NCI-H2081 treated with DMSO at 0.1 percent for 48 hours (cell line): Measurements from ENCODE around the gene PCDHGA2.
"Not testable (repeated sequence)": the region's sequence is repeated elsewhere in the genome, so short reads cannot be mapped to it uniquely, and the experiment has no call there.

ENCODE experiments used
- DNase-seq: peaks from one replicate; lab custom pipeline; 2025; lab: John Stamatoyannopoulos, UW

The PCDHGA2 gene

DNA sequence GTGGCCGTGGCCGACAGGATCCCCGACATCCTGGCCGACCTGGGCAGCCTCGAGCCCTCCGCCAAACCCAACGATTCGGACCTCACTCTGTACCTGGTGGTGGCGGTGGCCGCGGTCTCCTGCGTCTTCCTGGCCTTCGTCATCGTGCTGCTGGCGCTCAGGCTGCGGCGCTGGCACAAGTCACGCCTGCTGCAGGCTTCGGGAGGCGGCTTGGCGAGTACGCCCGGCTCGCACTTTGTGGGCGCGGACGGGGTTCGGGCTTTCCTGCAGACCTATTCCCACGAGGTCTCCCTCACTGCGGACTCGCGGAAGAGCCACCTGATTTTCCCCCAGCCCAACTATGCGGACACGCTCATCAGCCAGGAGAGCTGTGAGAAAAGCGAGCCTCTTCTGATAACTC lies 7.5 kb downstream of the PCDHGA2 start:
- not testable (repeated sequence) for DNase-seq

DNA sequence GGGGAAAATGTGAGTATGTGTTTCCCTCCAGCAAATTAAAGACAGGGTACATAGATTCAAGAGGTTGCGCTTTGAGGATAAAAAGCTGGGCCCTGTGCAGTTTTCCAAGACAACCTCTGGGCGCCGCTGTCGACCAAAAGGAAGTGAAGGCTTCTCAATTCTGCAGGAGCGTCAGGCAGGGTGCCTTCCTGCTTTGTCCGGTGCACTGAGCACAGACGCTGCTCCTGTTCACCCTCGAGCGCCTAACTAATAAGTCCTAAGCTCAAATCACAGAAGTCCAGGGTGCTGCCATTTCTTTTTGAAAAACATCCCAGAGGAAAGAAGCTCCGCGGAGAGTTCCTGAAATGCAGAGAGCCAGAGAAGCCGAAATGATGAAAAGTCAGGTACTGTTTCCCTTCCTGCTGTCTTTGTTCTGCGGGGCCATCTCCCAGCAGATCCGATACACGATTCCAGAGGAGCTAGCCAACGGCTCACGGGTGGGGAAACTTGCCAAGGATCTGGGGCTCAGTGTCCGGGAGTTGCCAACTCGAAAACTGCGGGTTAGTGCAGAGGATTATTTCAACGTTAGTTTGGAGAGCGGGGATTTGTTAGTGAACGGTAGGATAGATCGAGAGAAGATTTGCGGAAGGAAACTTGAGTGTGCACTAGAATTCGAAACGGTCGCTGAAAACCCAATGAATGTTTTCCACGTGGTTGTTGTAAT lies 11.5 kb downstream of the PCDHGA2 start, which contains the start of gene PCDHGB1:
PCDHGB1 (plus strand) TSS at position 183 of the 703 bp plus-strand sequence; CDS start at position 345, 162 bp downstream.
- peak; percentile 64 for DNase-seq

DNA sequence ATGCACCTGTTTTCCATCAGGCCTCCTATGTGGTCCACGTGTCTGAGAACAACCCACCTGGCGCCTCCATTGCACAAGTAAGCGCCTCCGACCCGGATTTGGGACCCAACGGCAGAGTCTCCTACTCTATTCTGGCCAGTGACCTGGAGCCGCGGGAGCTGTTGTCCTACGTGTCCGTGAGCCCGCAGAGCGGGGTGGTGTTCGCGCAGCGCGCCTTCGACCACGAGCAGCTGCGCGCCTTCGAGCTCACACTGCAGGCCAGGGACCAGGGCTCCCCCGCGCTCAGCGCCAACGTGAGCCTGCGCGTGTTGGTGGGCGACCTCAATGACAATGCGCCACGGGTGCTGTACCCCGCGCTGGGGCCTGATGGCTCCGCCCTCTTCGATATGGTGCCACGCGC lies 13.0 kb downstream of the PCDHGA2 start:
- DNase-seq, result no peak

DNA sequence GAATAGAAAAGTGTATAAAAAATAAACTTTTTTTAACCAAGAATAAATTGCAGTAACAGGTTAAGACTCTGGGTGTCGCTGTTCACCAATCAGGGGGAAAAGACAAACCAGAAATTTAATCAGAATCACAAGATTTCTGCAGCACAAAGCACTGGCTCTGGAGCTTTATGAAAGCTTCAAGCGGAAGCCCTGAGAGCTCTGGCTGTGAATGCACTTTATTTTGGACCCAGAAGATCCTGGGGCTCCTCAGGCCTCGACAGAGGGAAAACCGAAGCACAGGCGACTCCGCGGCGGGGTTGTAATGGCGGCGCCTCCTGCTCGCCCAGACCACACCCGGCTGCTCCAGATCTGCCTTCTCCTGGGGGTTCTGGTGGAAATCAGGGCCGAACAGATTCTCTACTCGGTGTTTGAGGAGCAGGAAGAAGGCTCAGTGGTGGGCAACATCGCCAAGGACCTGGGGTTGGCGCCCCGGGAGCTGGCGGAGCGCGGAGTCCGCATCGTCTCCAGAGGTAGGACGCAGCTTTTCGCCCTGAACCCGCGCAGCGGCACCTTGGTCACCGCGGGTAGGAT lies 16.4 kb downstream of the PCDHGA2 start, which contains the start of gene PCDHGA4:
PCDHGA4 (plus strand) TSS at position 122 of the 570 bp plus-strand sequence; CDS start at position 209, 87 bp downstream.
- no peak for DNase-seq

DNA sequence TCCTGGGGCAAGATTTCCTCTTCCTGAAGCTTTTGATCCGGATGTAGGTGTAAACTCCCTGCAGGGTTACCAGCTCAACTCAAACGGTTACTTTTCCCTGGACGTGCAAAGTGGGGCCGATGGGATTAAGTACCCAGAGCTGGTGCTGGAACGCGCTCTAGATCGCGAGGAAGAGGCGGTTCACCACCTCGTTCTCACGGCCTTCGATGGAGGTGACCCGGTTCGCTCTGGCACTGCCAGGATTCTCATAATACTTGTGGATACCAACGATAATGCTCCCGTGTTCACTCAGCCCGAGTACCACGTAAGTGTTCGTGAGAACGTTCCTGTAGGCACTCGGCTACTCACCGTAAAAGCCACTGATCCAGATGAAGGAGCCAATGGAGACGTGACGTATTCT lies 17.1 kb downstream of the PCDHGA2 start:
- DNase-seq, result no peak

DNA sequence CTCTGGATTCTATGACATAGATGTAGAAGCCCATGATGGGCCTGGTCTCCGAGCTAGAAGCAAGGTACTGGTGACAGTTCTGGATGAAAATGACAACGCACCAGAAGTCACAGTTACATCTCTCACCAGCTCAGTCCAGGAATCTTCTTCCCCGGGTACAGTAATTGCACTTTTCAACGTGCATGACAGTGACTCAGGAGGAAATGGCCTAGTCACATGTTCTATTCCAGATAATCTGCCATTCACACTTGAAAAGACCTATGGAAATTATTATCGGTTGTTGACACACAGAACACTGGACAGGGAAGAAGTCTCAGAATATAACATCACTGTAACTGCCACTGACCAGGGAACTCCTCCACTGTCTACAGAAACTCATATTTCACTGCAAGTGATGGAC lies 17.6 kb downstream of the PCDHGA2 start:
- no peak for DNase-seq

DNA sequence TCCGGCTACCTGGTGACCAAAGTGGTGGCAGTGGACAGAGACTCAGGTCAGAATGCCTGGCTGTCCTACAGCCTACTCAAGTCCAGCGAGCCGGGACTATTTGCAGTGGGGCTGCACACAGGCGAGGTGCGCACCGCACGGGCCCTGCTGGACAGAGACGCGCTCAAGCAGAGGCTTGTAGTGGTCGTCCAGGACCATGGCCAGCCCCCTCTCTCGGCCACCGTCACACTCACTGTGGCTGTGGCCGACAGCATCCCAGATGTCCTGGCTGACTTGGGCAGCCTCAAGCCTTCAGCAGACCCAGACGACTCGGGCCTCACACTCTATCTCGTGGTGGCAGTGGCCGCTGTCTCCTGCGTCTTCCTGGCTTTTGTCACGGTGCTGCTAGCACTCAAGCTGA lies 18.4 kb downstream of the PCDHGA2 start:
- DNase-seq, result no peak

DNA sequence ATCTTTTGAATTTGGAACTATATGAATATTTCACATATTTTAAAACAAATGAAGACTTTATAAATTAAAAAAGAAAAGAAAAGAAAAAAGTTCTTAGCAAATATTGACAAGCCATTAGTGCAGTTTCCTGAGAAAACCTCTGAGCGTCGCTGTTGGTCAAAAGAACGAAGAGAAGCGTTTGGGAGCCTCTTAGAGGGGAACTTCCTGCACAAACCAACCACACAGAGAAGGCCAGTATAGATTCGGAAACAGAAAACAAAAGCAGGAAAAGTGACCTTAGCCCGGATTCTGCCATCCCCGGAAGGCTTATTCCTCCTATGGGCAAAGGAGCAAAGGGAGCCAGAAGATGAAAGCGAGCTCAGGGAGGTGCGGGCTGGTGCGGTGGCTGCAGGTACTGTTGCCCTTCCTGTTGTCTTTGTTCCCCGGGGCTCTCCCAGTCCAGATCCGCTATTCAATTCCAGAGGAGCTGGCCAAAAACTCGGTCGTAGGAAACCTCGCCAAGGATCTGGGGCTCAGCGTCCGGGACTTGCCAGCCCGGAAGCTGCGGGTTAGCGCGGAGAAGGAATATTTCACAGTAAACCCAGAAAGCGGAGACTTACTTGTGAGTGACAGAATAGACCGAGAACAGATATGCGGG lies 21.3 kb downstream of the PCDHGA2 start, which contains the start of gene PCDHGB2:
PCDHGB2 (plus strand) TSS at position 205 of the 637 bp plus-strand sequence; CDS start at position 347, 142 bp downstream.
- DNase-seq, result no peak

DNA sequence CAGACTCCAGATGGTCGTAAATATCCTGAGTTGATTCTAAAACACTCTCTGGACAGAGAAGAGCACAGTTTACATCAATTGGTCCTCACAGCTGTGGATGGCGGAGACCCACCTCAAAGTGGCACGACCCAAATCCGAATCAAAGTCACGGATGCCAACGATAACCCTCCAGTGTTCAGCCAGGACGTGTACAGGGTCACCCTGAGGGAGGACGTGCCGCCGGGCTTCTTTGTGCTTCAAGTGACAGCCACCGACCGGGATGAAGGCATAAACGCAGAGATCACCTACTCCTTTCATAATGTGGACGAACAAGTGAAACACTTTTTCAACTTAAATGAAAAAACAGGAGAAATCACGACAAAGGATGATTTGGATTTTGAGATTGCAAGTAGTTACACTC lies 22.1 kb downstream of the PCDHGA2 start:
- no peak for DNase-seq

DNA sequence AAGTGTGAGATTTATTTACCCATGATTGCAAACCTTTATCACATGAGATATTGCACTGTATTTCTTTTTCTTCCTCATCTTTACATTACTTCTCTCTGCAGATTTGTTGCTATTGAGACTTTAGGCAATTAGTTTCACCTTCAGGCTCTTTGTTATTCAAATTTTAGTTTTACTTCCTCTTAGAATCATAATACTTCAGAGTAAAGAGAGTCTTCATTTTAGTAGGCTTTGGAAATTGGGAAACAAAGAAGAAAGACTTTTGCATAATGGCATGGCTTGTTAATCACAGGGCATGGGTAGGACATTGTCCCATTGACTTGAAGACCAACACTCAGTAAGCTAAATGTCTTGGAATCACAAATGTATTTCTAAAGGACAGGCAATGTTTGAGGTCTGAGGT lies 24.2 kb downstream of the PCDHGA2 start:
- DNase-seq, result no peak

DNA sequence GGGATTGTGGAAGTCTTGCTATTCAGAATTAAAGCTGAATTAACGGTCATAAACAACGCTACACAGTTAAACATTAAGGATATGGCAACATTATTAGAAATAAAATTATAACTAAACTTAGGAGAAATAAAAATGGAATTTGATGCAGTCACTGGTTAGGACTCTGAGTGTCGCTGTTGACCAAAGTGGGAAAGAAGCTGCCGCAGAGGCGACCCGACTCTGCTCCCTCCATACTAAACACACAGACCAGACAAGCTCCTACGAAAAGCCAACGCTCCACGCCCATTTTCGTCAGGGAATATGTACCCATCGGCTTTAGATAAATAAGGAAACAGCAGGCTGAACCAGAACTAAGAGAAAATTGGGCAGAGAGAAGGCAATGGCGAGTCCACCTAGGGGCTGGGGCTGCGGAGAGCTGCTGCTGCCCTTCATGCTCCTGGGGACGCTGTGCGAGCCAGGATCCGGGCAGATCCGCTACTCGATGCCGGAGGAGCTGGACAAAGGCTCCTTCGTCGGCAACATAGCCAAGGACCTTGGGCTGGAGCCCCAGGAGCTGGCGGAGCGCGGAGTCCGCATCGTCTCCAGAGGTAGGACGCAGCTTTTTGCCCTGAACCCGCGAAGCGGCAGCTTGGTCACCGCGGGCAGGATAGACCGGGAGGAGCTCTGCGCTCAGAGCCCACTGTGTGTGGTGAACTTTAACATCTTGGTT lies 25.5 kb downstream of the PCDHGA2 start, which contains the start of gene PCDHGA5:
PCDHGA5 (plus strand) TSS at position 211 of the 709 bp plus-strand sequence; CDS start at position 380, 169 bp downstream.
- DNase-seq, result no peak

DNA sequence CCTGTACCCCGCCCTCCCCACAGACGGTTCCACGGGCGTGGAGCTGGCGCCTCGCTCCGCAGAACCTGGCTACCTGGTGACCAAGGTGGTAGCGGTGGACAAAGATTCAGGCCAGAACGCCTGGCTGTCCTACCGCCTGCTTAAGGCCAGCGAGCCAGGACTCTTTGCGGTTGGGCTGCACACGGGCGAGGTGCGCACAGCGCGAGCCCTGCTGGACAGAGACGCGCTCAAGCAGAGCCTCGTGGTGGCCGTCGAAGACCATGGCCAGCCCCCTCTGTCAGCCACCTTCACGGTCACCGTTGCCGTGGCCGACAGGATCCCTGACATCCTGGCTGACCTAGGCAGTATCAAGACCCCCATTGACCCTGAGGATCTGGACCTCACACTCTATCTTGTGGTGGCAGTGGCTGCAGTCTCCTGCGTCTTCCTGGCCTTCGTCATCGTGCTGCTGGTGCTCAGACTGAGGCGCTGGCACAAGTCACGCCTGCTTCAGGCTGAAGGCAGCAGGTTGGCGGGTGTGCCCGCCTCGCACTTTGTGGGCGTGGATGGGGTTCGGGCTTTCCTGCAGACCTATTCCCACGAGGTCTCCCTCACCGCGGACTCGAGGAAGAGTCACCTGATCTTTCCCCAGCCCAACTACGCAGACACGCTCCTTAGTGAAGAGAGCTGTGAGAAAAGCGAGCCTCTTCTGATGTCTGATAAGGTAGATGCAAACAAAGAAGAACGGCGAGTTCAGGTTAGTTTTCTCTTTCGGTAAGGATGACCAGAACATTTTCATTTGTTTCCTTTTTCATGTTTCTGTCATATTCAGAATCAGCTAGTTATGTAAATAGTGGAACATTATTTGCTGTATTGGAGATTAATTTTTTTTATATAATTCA lies 27.7 kb downstream of the PCDHGA2 start:
- no peak for DNase-seq

DNA sequence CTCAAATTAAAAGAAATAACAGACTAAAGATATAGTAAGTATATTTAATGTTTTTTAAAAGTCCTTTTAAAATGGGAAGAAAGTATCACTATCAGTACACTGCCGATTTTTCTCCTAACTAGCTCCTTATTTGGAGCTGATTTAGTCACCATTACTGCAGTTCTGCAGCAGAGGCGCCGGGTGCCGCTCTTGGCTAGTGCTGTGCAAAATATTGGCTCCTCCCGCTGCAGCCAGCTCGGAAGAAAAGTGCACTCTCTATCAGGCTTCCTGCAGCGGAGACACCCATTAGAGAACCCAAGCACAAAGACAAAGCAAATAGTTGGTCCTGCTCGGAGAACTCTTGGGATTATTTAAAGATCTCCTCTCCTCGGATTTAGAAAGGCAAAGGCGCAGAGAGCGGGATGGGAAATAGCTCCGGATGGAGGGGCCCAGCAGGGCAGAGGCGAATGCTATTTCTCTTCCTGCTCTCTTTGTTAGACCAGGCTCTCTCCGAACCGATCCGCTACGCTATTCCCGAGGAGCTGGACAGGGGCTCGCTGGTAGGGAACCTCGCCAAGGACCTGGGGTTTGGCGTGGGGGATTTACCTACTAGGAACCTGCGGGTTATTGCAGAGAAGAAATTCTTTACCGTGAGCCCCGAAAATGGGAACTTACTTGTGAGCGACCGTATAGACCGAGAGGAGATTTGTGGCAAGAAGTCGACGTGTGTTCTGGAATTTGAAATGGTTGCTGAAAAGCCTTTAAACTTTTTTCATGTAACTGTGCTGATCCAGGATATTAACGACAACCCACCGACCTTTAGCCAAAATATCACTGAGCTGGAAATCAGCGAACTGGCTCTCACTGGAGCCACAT lies 31.7 kb downstream of the PCDHGA2 start, which contains the start of gene PCDHGB3:
PCDHGB3 (plus strand) TSS at position 249 of the 855 bp plus-strand sequence; CDS start at position 402, 153 bp downstream.
- DNase-seq, result no peak

DNA sequence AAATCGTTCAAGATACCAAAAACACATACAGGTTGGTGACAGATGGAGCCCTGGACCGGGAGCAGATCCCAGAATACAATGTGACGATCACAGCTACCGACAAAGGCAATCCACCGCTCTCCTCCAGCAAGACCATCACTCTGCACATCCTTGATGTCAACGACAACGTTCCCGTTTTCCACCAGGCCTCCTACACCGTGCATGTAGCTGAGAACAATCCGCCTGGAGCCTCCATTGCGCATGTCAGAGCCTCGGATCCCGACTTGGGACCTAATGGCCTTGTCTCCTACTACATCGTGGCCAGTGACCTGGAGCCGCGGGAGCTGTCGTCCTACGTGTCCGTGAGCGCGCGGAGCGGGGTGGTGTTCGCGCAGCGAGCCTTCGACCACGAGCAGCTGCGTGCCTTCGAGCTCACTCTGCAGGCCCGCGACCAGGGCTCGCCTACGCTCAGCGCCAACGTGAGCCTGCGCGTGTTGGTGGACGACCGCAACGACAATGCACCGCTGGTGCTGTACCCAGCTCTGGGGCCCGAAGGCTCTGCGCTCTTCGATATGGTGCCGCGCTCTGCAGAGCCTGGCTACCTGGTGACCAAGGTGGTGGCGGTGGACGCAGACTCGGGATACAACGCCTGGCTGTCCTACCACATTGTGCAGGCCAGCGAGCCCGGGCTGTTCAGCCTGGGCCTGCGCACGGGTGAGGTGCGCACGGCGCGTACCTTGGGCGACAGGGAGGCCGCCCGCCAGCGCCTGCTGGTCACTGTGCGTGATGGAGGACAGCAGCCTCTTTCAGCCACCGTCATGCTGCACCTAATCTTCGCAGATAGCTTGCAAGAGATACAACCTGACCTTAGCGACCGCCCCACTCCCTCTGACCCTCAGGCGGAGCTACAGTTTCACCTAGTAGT lies 33.3 kb downstream of the PCDHGA2 start:
- no peak for DNase-seq

DNA sequence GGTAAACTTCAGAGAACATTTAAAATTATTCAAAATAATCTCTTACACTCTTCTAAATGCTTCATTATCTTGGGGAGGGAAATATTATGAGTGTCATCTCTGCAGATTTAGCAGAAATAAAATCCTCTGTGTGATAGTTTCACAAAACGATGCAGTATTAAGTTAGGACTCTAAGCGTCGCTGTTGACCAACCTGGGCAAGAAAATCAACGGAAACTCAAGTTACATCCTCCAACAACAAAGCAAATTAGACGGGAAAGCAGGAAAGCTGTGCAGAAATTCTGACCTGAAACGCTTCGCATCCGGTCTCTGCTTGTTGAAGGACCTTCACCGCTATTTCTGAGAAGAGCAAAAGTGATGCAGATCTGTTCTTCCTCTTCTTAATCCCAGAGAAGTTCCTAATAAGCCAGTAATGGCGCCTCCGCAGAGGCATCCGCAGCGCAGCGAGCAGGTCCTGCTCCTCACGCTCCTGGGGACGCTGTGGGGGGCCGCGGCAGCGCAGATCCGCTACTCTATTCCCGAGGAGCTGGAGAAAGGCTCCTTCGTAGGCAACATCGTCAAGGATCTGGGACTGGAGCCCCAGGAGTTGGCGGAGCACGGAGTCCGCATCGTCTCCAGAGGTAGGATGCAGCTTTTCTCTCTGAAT lies 35.2 kb downstream of the PCDHGA2 start, which contains the start of gene PCDHGA6:
PCDHGA6 (plus strand) TSS at position 219 of the 645 bp plus-strand sequence; CDS start at position 412, 193 bp downstream.
- DNase-seq, result no peak

DNA sequence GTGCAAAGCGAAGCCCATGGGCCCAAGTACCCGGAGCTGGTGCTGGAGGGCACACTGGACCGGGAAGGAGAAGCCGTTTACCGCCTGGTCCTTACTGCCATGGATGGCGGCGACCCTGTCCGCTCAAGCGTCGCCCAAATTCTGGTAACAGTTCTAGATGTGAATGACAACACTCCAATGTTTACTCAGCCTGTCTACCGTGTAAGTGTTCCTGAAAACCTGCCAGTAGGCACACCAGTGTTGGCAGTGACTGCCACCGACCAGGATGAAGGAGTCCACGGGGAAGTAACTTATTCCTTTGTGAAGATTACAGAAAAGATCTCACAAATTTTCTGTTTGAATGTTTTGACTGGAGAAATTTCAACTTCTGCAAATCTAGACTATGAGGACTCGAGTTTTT lies 36.1 kb downstream of the PCDHGA2 start:
- DNase-seq, result no peak

DNA sequence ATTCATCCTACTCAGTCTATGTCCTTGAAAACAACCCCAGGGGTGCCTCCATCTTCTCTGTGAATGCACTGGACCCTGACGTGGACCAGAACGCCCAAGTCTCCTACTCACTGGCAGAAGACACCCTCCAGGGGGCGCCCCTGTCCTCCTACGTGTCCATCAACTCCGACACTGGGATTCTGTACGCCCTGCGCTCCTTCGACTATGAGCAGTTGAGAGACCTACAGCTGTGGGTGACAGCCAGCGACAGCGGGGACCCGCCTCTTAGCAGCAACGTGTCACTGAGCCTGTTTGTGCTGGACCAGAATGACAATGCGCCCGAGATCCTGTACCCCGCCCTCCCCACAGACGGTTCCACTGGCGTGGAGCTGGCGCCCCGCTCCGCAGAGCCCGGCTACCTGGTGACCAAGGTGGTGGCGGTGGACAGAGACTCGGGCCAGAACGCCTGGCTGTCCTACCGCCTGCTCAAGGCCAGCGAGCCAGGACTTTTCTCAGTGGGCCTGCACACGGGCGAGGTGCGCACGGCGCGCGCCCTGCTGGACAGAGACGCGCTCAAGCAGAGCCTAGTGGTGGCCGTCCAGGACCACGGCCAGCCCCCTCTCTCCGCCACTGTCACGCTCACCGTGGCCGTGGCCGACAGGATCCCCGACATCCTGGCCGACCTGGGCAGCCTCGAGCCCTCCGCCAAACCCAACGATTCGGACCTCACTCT lies 37.0 kb downstream of the PCDHGA2 start:
- not testable (repeated sequence) for DNase-seq
